HG03135 (cell line): ENCODE measurements around the gene KRT80.

Source experiments
- ATAC-seq: cut with Tn5 transposase; IDR thresholded peaks from one replicate; pipeline ENCODE4 v1.9.1; 2021; ENCODE audit warnings: mild to moderate bottlenecking, moderate library complexity; ENCODE audit not compliant: unreplicated experiment

The KRT80 gene

DNA sequence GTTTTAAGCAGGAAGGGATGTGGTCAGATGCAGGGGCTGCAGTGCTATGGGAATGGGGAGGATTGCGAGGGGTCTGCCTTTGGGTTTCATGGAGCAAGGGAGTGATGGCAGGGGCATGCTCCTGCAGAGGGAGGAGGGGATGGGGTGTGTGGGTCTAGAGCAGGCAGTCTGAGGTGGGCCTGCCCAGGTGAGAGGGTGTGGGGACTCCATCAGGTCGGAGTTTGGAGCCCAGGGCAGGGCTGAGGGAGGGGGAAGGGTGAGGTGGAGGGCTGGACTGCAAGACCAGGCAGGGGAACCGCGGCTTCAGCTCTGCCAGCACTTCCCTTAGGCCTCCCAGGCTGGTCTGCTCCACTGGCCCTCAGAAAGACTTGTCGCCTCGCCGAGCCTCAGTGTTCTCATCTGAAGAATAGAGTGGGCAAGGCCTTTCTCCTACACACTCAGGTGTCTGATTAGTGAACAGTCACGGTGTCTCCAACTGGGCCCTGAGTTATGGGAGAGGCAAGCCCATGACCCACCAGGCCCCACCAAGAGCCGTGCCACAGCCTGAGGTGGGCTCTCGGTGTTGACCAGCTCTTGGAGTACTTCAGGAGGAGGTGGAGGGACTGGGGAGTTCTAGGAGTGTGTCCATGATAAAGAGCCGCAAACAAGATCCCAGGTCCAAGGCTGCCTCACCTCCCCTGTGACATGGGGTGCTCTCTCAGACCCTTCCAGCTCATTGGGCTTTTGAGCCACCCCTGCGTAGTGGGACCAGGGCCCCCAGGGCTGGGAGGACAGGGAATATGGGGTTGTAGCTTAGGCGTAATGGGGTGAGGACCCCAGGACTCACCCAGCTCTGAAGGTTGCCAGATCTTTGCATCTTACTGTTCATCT, 20.1 kb upstream of the KRT80 start:
- no peak for ATAC-seq

DNA sequence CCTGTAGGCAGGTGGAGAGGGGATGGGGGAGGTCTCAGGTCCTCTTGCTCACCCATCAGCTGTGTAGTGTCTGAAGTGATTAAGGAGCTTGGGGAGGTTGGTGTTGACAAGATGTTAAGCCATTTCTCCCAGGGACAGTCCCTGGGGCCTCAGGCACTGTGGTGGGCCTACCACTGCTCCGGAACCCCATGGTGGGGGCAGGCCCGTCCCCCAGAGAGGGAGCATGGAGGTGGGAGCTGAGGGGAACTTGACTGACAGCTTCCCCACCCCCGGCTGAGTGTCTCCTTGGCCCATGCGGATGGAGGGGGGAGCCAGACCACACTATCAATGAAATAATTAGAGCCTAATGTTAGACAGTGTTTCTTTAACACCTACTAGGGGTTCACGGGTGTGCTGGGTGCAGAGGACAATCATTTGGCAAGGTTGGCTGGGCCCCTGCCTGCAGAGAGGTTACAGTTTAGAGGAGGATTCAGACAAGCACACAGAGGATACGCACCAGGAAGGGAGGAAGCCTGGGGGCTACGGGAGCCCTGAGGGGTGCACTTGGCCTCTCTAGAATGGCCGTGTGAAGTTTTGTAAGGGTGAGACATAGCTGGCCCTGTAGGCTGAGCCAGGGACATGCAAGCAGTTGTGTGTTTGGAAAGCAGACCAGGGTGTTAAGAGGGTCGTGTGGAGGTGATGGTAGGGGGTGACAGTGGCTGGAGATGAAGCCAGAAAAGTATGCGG, 19.3 kb upstream of the KRT80 start:
- no peak for ATAC-seq

DNA sequence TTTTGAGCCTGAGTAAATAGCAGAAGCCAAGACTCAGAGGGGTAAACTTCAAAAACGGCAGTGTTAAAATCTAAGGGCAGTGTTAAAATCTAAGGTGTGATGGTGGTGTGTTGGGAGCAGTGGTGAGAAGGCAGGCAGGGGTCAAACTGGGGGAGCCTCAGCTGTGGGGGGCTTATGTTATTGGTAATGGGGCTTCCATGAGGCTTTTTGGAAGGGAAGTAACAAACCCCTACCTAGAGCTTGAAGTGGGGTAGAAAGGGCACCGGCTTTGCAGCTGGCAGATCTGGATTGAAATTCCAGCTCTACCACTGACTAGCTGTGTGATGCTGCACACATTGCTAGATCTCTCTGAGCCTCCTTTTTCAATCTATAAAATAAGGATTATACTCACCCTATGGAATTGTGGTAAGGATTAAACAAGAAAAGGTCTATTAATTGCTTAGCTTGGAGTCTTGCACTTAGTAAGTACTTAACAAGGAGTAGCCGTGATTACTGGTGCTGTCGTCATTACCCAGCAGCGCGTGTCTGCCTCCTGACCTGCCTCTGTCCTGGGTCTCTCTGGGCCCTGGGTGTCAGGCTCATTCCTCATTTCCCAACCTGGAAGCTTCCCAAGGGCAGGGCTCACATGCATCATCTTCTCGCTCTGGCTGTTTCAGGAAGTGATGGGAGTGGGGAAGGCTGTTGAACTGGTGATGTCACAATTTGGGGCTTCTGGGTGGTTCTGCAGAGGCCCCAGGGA, 18.5 kb upstream of the KRT80 start:
- no peak for ATAC-seq

DNA sequence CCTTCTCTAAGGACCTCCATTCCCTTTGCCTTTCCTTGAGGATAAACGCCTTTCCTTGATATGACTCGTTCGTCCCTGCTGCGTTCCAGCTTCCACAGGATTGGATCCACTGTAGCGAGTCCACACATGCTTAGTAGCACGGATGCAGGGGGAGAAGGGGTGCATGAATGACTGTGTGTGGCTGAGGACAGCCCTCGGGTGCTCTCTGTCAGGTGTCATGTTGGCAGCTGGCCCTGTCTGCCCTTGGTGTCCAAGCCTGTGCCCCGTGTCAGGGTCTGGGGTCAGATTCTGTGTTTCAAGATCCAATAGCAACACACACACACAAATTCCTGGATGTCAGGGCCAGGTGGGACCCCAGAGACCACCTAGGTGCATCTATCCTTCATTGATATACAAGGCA, 17.5 kb upstream of the KRT80 start:
- no peak for ATAC-seq

DNA sequence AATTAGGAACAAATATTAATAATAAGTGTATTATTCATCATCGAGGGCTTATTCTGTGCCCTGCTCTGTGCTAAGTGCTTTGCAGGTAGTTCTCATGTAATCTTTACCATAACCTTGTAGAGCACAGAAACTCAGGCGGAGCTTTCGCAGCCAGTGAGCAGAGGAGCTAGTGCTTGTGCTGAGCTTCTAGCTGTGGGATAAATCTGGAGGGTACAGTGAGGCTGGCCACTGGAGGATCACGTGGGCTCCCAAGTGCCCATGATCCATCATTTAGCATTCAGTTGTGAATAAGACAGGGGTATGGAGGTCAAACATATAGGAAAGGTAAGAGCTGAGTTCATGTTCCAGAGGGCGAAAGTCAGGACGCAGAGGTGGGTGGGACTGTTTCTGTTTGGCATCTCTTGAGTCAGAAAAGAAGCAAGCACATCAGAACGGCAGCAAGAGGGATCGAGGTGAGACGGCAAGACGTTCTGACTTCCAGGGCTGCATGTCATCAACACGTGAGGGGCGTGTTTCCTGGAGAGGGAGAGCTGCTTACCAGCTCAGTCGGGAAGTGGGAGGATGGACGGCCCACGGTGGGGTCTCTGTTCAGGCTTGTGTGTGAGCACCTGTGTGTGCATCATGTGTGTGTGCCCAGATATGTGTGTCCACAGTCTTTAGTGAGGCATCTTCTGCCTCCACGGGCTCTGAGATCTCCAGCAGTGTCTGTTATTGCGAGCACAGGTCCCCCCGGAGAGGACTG, 16.8 kb upstream of the KRT80 start:
- no peak for ATAC-seq

DNA sequence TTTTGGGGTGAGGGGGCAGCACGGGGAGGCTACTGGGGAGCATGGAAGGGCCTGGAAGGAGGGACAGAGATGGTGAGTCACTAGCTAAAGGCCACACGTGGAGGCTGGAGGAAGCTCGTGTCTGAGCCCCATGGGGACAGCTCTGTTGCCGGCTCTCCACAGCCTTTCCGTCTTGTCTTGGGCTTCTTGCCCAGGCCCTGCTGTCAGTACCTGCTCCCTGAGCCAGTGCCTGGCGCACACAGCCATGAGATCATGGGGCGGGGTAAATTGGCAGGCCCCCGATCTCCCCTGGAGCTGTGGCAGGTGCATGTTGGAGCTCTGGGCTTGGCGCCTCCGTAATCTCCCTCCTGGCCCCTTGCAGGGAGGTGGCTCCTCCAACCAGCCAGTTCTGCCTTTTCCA, 16.1 kb upstream of the KRT80 start:
- ATAC-seq: no peak

DNA sequence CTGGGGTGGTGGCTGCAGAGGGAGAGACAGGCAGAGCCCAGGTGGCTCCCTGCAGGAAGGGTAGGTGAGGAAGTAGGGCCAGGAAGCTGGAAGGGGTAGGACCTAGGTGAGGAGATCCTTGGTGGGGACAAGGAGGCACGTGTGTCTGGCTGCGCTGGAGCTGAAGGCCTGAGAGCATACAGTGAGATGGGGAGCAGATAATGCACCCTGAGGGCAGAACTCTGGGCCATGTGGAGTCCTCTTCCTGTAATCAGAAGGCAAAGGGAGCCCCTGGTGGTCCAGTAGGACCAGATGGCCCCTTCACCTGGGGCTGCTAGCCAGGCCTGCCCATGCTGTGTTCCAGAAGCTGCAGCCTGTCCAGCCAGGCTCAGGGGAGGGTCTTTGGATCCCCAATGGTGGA, 15.3 kb upstream of the KRT80 start:
- no peak for ATAC-seq

DNA sequence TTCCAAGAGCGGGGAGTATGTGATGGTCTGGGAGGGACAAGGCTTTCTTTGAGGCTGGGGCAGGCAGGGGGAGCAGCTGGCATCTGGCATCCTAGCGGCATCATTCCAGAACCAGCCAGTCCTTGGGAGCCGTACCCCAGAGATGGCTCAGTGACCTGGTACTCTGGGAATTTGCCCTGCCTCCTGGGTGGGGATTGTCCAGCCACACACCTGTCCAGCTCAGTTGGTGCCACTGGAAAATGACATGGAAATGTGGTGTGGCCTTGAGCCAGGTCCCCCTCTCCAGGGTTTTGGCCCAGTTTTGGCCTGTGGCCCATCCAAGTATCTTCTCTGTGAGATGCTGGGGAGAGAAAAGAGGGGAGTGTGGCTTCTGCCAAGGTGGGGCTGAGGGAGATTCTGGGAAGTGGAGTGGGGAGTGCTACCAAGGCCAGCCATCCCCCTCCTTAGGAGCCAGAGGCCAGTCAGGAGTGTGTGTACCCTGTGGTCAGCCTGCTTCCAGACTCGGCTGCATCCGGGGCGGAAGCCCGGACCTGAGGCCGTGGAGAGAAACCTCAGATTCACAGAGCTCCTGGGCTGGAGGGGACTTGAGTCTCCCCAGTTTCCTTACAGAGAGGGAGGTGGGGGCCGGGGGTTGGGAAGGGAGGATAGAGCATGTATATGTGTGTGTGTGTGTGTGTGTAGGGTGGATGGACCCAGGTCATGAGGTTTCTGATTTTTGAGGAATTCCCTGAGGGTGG, 14.7 kb upstream of the KRT80 start:
- no peak for ATAC-seq

DNA sequence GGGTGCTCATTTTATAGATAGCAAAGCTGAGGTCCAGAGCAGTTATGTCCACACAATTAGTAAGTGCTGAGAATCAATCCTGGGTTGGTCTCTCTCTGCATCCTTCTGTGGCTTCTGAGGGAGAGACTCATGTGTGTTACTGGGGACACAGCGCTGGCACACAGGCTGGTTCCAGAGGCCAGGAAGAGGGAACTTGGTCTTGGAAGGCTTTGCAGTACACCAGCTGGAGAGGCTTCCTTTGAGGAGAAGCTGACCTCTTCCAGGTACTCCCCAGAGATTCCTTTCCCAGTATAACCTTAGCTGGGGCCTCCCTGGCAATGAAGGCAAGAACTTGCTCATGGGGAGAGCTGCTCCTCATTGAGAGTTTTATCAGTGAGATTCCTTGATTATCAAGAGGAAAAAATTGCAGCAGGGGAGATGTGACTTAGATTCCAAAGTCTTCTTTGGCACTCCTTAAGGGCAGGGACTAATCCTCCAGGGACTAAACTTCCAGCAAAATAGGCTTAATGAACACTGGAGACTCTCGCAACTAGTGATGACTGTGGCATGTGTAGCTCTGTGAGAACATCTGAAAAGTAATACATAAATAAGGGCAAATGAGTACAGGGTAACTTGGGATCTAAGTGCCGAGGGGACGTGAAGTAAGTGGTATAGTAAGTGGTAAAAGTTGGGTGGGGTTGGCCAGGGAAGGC, 13.9 kb upstream of the KRT80 start:
- ATAC-seq: no peak

DNA sequence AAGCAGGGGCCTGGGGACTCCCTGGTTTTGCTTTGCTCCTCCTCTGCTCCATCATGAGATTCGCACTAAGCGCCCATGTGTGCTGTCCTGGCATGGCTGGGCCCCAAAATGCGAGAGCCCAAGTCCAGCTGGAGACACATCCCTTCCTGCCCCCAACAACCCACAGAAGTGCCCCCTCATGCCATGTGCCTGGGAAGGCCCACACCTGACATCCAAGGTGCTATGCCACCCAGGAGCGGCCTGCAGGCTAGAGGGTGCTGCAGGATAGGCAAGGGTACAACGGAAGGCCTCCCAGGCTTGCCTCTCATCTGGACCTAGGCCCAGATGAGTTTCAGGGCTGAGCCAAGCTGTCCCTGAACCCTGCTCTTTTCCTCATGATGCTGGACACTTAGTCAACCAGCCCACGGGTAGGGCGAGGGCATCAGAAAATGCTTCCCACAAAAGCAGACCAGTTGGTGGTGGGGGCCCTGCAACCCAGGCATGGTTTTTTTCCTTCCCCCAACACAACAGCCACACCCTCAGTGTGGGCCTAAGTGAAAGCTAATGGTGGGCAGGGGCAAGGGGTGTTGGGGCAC, 13.2 kb upstream of the KRT80 start:
- no peak for ATAC-seq

DNA sequence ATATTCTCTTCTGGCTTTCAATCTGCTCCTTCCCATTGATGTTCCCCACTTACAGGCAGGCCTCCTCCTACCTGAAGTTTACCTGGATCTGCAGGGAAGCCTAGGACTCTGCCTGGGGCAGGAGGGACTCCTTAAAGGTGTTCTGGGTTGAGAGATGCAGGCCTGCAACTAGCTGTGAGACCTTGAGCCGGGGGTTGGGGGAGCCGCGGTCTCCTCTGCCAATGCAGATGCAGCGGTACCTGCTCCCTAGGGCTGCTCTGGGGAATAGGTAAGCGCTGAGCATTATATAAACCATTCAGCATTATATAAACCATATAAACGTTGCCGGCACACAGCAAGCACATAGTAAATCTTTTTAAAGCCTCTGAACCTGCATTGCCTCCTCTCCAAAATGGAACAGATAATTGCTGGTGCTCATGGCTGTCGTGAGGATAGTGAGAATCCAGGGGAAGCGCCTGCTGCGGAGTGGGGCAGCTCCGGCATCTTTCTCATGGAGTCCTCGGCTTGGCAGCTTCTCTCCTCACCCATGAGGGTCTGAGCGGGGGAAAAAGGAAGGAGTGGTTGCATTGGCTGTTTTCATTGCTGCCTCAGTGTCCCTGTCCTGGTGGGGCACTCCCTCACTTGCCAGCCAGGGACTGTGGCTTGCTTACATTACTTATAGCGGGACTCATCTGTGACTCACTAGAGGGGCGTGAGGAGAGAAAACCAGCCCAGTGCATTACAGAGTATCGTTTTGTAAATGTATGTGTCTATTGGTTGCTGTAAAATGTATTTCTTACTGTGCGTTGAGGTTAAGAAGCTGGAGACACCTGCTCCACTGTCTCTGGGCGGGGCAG, 12.5 kb upstream of the KRT80 start:
- ATAC-seq: no peak

DNA sequence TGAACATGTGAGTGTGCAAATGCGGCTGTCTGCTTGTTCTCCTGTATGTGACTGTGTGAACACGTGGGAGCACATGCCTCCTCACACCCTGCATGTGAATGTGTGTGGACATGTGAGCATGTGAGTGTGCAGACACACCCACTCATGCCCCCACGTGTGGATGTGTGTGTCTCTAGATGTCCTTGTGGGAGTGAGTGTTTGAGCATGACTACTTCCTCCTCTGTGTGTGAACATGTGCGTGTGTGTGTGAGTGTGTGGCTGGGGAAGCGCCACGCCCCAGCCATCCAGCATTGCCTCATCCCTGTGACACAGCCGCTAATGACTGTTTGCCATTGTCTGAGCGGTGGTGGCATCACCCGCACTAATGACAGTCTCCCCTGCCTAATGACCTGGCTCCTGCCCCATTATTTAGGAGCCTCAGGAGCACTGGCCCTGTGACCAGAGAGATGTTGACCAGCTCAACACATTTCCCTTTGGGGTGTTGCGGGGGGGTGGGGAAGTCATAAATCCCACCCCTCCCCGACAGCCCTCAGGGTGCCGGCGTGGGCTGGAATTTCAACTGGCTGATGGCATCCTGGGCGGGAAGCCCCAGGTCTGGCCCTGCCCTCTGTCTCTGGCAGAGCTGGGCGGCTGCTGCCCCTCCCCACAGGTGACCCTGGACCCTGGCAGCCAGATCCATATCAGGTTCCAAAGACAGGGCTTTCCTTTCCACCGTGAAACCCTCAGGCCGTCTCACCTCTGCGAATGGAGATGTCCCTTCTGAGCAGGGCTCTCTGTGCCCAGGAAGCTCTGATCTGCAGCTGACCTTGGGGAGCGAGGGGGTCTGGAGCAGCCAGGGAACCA, 11.5 kb upstream of the KRT80 start:
- no peak for ATAC-seq

DNA sequence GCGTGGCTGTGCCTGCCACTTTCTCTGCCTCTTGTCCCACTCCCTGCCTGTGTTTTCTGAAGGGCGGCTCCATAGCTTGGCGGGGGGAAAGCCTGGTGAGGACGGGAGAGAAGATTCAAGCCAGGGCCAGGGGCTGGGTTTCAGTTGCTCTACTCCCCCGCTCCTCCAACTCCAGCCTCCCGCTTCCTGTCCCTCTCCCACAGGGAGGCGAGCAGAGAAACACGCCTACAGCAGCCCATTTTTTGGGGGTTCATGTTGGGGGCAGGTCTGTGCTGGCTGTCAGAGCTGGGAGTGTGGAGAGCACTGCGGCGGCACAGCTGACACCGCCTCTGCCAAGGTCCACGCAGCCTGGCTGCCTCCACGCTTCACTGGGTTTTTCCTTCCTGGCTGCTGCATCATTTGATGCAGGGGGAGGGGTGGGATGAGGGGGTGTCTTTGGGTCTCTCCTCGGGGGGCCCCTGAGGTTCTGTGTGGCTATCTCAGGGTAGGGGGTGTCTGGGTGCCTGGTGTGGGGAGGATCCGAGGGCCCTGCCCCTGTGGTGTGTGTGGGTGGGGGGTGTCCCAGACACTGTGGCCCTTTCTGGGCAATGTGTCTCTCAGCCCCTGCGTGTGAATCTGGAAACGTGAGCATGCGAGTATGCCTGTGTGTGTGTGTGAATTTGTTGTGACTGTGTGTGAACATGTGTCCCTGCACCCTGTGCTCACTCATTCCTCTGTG, 10.7 kb upstream of the KRT80 start:
- ATAC-seq: no peak

DNA sequence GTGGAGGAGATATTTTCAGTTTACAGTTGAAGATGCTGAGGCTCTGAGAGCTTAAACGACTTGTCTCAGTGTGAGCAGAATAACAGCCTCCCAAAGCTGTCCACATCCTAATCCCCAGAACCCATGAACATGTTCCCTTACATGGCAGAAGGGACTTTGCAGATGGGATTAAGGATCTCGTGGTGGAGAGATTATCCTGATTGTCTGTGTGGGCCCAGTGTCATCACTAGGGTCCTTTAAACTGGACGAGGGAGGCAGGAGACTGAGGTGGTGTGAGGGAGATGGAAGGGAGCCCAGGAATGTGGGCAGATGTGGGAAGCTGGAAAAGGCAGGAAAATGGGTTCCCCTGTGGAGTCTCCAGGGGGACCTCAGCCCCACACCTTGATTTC, 9.6 kb upstream of the KRT80 start:
- ATAC-seq: no peak

DNA sequence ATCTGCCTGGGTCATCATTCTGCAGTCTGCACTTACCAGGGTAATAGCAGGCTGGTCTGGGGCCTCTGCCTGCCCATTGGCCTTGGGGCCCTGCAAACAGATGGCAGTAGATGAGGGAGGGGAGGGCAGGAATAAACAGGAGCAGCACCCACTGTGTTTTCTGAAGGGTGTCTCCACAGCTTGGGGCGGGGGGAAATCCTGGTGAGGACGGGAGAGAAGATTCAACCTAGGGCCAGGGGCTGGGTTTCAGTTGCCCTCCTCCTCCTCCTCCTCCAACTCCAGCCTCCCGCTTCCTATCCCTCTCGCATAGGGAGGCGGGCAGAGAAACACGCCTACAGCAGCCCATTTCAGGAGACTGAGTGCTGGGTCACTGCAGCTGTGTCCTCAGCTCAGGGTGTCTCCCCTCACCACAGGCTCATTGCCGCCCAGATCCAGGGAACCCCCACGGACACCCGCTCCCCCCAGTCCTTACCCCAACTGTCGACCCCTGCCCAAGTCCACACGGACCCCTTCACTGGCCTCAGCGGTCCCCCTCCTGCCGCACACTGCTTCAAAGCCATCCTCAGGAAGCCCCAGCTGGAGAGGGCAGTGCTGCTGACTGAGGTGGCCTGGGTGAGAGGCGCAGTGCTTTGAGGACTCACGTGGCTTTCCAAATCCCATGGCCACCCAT, 9.1 kb upstream of the KRT80 start:
- no peak for ATAC-seq

DNA sequence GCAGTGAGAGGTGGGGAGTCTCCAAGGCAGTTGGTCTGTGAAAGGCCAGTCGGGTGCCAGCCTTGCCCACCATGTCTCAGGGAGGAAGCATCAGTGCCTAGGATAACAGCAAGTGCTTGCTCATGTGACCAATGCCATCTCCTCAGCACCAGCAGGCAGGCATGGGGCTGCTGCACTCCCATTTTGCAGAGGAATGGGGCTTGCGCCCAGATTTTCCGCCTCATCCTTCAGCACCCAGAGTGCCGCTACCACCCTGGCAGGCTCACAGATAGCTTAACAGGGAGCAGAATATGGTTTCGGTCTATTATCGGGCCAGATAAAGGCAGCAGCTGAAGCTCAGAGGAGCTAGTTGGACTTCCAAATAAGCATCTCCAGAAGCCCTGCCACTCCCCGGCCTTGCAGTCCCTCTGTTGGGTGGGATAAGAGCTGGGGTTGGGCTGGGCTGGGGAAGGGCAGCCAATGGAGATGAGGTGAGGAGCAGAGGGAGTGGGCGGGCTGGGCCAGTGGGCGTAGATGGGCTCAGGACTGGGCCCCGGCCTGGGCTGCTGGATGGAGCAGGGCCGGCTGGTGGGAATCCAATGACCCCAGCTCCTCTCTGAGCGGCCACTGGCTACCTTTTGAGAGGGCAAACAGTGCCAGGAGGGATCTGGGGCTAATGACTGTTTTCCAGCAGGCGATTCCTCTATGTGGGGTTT, 8.4 kb upstream of the KRT80 start:
- ATAC-seq: no peak
